Measurements from ENCODE around the gene NF2. TPM values are rescaled to one million over a fixed set of nuclear protein-coding genes. Genes with fewer than 3 reads are reported as not detected.

NF2 gene
- total RNA-seq, 1 experiment from 2014 or later, result 132 TPM

DNA sequence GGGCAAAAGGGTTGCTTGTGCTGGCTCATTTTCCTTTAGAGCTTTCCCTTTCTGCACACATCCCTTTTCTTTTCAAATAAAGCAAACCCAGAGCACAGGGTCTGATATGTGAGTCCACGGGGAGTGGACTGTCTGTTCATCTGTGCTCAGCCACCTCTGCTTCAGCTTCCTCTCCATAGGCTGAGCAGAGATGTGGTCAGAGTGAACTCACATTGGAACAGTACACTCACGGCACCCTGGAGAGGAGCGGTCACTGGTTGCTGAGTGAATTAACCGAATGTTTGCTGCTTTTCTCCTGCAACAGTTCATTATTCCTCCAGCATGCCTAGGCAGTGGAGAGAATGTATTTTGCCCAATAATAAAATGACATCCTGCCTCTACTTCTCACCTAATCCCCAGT is 80.1 kb downstream of the NF2 start:
- DNase-seq, result no peak
- no peaks in the 10 kb centered on the region for H3K9me3 Mint-ChIP-seq (ENCODE audit: low read depth, unreplicated experiment)
- BruUV-seq (replicated peaks), result no TSS peak
- no peaks in the 10 kb centered on the region for H3K27me3 Mint-ChIP-seq (ENCODE audit: unreplicated experiment)
- no peak for TF ChIP-seq CTCF (IDR thresholded peaks at IDR 0.05; ENCODE audit: unreplicated experiment)
- CTCF ChIA-PET, result no interaction called here
- H3K4me3 Mint-ChIP-seq (ENCODE audit: low read depth, unreplicated experiment), result no peak overlapping the region
- intact Hi-C loops (cut with micrococcal nuclease; ENCODE audit: unreplicated experiment), result no loop called here
- no peaks in the 10 kb centered on the region for H3K4me1 Mint-ChIP-seq (ENCODE audit: low read depth, unreplicated experiment)
- peaks cover 25% of the 10 kb centered on the region for H3K36me3 Mint-ChIP-seq (ENCODE audit: insufficient read depth, unreplicated experiment)
- no peak overlapping the region for H3K27ac Mint-ChIP-seq (ENCODE audit: unreplicated experiment)

GRCh38 chr22:29684244-29684643 is 80.8 kb downstream of the NF2 start:
- Mint-ChIP-seq H3K9me3 (ENCODE audit: low read depth, unreplicated experiment) (no peaks in the 10 kb centered on the region), H3K27me3 (ENCODE audit: unreplicated experiment) (no peaks in the 10 kb centered on the region), H3K4me3 (ENCODE audit: low read depth, unreplicated experiment) (no peak overlapping the region), H3K4me1 (ENCODE audit: low read depth, unreplicated experiment) (no peaks in the 10 kb centered on the region), H3K27ac (ENCODE audit: unreplicated experiment) (no peak overlapping the region), H3K36me3 (ENCODE audit: insufficient read depth, unreplicated experiment) (peaks cover 26% of the 10 kb centered on the region)
- TF ChIP-seq CTCF (IDR thresholded peaks at IDR 0.05; ENCODE audit: unreplicated experiment), result no peak
- CTCF ChIA-PET, result no interaction called here
- no peak for DNase-seq
- intact Hi-C loops (cut with micrococcal nuclease; ENCODE audit: unreplicated experiment), result no loop called here
- no TSS peak for BruUV-seq (replicated peaks)

GRCh38 chr22:29689206-29689879 is 85.9 kb downstream of the NF2 start:
- CTCF ChIA-PET, result interaction anchor here (0.6 to 3.5 kb wide), 8 partner anchors 27 to 400 kb away, joined by 4 to 25 read pairs (median 5); no protein-coding TSS in a partner anchor
- Mint-ChIP-seq H3K36me3 (ENCODE audit: insufficient read depth, unreplicated experiment) (peaks cover 27% of the 10 kb centered on the region), H3K4me1 (ENCODE audit: low read depth, unreplicated experiment) (no peaks in the 10 kb centered on the region), H3K4me3 (ENCODE audit: low read depth, unreplicated experiment) (no peak overlapping the region), H3K9me3 (ENCODE audit: low read depth, unreplicated experiment) (no peaks in the 10 kb centered on the region), H3K27ac (ENCODE audit: unreplicated experiment) (no peak overlapping the region), H3K27me3 (ENCODE audit: unreplicated experiment) (no peaks in the 10 kb centered on the region)
- no peak for TF ChIP-seq CTCF (IDR thresholded peaks at IDR 0.05; ENCODE audit: unreplicated experiment)
- intact Hi-C loops (cut with micrococcal nuclease; ENCODE audit: unreplicated experiment), result no loop called here
- BruUV-seq (replicated peaks), result no TSS peak
- DNase-seq, result no peak

GRCh38 chr22:29689880-29690213 is 86.4 kb downstream of the NF2 start:
- Mint-ChIP-seq H3K27me3 (ENCODE audit: unreplicated experiment) (no peaks in the 10 kb centered on the region), H3K27ac (ENCODE audit: unreplicated experiment) (no peak overlapping the region), H3K4me1 (ENCODE audit: low read depth, unreplicated experiment) (no peaks in the 10 kb centered on the region), H3K9me3 (ENCODE audit: low read depth, unreplicated experiment) (no peaks in the 10 kb centered on the region), H3K36me3 (ENCODE audit: insufficient read depth, unreplicated experiment) (peaks cover 29% of the 10 kb centered on the region), H3K4me3 (ENCODE audit: low read depth, unreplicated experiment) (no peak overlapping the region)
- no TSS peak for BruUV-seq (replicated peaks)
- intact Hi-C loops (cut with micrococcal nuclease; ENCODE audit: unreplicated experiment), result no loop called here
- TF ChIP-seq CTCF (IDR thresholded peaks at IDR 0.05; ENCODE audit: unreplicated experiment), result peak; percentile 74
- peak; percentile 60 for DNase-seq
- CTCF ChIA-PET, result interaction anchor here (0.6 to 3.5 kb wide), 6 partner anchors 27 to 399 kb away, joined by 4 to 25 read pairs (median 5); partner anchors contain the start of gene THOC5

All from Calu3 (cell line).